Tibial nerve (tissue), 4 donors: Measurements from ENCODE around the gene EPHB3. TPM values are rescaled to one million over a fixed set of nuclear protein-coding genes. Genes with fewer than 3 reads are reported as not detected.

ENCODE experiments used
- DNase-seq, 2 donors: peaks; one replicate each; pipeline ENCODE4 v3.0.0-alpha.2; 2019; ENCODE audit warnings: low spot score in 2 of 2
- H3K27ac ChIP-seq, 4 donors: fragments of 200-600 bp; sonication (generic) in 3 of 4; one replicate each; pipeline ENCODE4 v1.5.1; 2017 to 2019; ENCODE audit warnings: mild to moderate bottlenecking in 1 of 4
- H3K27me3 ChIP-seq, 2 donors: fragments of 200-600 bp; sonication (generic) in 1 of 2; one replicate each; pipeline versions ENCODE4 v1.5.1 to v1.6.0; 2017 to 2019
- H3K36me3 ChIP-seq, 3 donors: fragments of 200-600 bp; sonication (generic); one replicate each; pipeline ENCODE4 v1.5.1; 2018 to 2019
- H3K4me1 ChIP-seq, 4 donors: fragments of 200-600 bp; sonication (generic) in 3 of 4; one replicate each; pipeline ENCODE4 v1.5.1; 2017 to 2019
- H3K4me3 ChIP-seq, 4 donors: fragments of 200-600 bp; sonication (generic) in 3 of 4; one replicate each; pipeline ENCODE4 v1.5.1; 2017 to 2019; ENCODE audit warnings: mild to moderate bottlenecking in 1 of 4, moderate library complexity in 1 of 4
- H3K9me3 ChIP-seq, 4 donors: fragments of 200-600 bp; sonication (generic) in 3 of 4; one replicate each; pipeline ENCODE4 v1.5.1; 2017 to 2019
- EP300 ChIP-seq, 2 donors: sonication (generic); formaldehyde crosslinking; IDR thresholded peaks; one replicate each; pipeline ENCODE4 v1.6.1; 2017; ENCODE audit warnings: antibody characterized with exemption in 2 of 2, mild to moderate bottlenecking in 1 of 2
- POLR2A ChIP-seq, 2 donors: fragments of 450-650 bp; IDR thresholded peaks; one replicate each; pipeline ENCODE4 v1.6.1; 2017; ENCODE audit warnings: antibody characterized with exemption in 2 of 2, mild to moderate bottlenecking in 2 of 2, moderate library complexity in 2 of 2
- WGBS, 2 donors: methylation state at CpG; one replicate each; pipeline ENCODE4 v1.1.5; 2018; 5-methylcytosine and 5-hydroxymethylcytosine counted together
- total RNA-seq, 4 donors: library from RNA; depleted of rRNA; stranded (reverse); fragments of >200 nt; gene quantifications; one replicate each; pipeline ENCODE4 v1.1.0, GENCODE V29; 2016
- TF ChIP-seq, protein P1 (sequence below), 5 experiments: fragments of 200-600 bp in 3 of 5; fragments of 450-650 bp in 2 of 5; sonication (generic) in 3 of 5; IDR thresholded peaks; one replicate each; pipeline ENCODE4 v1.5.1; 2016 to 2019; ENCODE audit warnings: antibody characterized with exemption in 5 of 5, mild to moderate bottlenecking in 3 of 5, moderate library complexity in 2 of 5

Gene EPHB3
- total RNA-seq, 4 donors from 2014 or later, result 4.8 to 13.8 (median 5.9) TPM

DNA sequence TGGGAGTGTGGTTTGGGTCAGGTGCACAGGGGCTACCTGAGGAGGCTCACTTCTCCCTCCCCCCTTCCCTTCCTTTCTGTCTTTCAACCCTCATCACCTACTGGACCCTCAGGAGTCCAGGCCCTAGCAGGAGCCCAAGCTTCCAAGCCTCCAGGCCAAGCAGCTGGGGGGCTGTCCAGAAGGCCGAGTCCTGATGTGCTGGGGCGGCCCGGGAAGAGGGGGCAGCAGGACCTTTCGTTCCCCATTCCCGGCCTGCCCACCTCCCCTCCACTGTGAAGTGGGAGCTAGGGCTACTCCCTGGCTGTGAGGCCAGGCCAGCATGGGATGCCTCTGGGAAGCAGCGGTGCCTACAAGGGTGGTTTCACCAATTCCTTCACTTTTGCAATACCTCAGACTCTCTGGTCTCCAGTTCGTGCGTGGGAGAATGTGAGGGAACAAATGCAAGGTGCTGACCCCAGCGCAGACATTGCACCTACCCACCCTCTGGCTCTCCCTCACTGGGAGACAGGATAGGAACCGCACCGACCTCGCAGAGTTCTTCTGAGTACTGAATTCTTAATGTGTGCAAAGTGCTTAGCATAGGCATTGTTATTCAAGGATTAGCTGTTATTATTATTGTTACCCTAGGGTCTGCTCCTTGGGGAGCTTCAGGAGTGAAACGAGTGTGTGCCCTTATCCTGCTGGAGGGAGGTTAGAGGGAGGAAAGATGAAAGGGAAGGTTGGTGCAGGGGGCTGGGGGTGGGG is 2.5 kb downstream of the EPHB3 start:
- no peak for DNase-seq
- peak overlapping the region; percentile 56 to 93 (median 84) for H3K27ac ChIP-seq
- H3K4me1 ChIP-seq, result peaks cover 0 to 72% (median 48%) of the 10 kb centered on the region in 4 donors
- H3K27me3 ChIP-seq, result no peaks in the 10 kb centered on the region
- H3K9me3 ChIP-seq, result no peaks in the 10 kb centered on the region
- H3K4me3 ChIP-seq, result peak overlapping the region in 3 of 4 donors; percentile 1 to 67 (median 65)
- H3K36me3 ChIP-seq, result no peaks in the 10 kb centered on the region
- no peak for TF ChIP-seq EP300 (IDR thresholded peaks at IDR 0.05)
- no peak for TF ChIP-seq POLR2A (IDR thresholded peaks at IDR 0.05)
- TF ChIP-seq, protein P1, sequence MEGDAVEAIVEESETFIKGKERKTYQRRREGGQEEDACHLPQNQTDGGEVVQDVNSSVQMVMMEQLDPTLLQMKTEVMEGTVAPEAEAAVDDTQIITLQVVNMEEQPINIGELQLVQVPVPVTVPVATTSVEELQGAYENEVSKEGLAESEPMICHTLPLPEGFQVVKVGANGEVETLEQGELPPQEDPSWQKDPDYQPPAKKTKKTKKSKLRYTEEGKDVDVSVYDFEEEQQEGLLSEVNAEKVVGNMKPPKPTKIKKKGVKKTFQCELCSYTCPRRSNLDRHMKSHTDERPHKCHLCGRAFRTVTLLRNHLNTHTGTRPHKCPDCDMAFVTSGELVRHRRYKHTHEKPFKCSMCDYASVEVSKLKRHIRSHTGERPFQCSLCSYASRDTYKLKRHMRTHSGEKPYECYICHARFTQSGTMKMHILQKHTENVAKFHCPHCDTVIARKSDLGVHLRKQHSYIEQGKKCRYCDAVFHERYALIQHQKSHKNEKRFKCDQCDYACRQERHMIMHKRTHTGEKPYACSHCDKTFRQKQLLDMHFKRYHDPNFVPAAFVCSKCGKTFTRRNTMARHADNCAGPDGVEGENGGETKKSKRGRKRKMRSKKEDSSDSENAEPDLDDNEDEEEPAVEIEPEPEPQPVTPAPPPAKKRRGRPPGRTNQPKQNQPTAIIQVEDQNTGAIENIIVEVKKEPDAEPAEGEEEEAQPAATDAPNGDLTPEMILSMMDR (IDR thresholded peaks at IDR 0.05), result no peak
- WGBS, 2 donors, result 32 to 40% methylated on average over 13 of the region's 13 CpGs

DNA sequence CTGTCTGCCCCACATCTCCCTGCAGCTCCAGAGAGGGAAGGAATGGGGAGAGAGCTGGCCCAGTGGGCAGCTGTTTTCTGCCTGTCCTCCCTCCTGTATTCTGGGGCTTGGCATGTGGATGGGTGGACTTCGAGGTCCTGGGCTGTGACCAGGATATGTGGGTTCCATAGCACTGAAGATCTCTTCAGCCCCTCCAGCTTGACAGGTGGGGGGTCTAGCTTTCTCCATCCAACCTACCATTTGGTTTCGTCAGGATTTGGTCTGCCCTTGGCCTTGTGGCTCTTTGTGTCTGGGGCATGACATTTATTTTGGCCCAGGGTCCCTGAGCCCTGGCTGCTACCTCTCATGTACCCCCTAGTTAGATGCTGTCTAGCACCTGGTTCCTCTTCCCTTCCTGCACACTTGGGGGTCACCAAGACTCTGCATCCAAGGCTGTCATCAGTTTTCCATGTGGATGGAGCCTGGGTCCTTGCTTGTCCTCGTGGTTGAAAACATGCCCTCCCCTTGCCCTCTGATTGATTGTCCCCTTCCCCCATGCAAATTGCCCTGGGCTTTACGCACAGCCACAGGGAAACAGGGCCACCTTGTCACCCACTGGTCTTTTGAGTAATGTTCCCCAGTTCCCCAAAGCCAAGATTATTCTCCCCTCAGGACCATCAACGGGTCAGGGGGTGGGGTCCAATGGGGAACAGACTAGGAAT is 3.2 kb downstream of the EPHB3 start:
- no peak for DNase-seq
- Histone ChIP-seq H3K4me1 (peaks cover 0 to 79% (median 51%) of the 10 kb centered on the region in 4 donors), H3K4me3 (peak overlapping the region in 1 of 4 donors; percentile 1), H3K27ac (peak overlapping the region in 3 of 4 donors; percentile 82 to 93 (median 90)), H3K9me3 (no peaks in the 10 kb centered on the region), H3K27me3 (no peaks in the 10 kb centered on the region), H3K36me3 (no peaks in the 10 kb centered on the region)
- TF ChIP-seq, protein P1 (IDR thresholded peaks at IDR 0.05), result no peak
- TF ChIP-seq POLR2A (IDR thresholded peaks at IDR 0.05) (no peak), EP300 (IDR thresholded peaks at IDR 0.05) (no peak)
- WGBS, 2 donors, result 46 to 54% methylated on average over 5 of the region's 5 CpGs

DNA sequence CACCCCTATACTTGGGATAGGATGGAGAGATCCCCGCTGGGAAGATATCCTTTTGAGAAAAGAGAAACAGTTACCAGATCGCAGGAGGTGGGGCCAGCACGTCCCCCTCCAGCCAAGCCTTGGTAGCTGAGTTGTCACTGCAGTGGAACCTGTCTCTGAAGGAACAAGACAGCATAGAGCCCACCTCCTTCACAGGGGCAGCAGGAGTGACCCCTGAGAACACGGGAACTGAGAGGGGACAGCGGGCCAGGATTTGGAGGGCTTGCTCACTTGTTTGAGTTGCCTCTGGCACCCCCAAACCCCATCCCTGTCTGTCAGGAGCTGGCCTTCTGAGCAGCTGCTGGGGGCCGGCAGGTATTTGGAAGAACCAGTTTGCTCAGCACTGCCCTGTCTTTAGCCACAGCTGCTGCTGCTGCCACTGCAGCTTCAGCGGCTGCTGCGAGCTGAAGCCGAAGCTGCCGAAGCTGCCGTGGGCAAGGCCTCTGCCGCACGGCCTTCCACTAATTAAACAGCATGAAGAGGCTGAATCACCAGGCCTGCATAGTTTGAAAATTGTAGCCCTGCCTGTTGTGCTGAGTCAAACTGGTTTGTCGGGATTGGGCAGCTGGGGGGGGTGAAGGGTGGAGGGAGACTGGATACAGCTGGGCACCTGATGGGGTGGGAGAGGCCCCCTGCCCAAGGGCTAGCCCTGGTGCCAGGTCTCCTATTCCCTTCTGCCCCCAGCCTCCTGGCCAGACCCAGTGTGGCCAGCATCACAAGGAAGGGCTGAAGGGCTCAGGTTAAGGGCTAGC is 4.0 kb downstream of the EPHB3 start:
- Histone ChIP-seq H3K36me3 (no peaks in the 10 kb centered on the region), H3K9me3 (no peaks in the 10 kb centered on the region), H3K27me3 (no peaks in the 10 kb centered on the region), H3K4me1 (peaks cover 0 to 85% (median 52%) of the 10 kb centered on the region in 4 donors), H3K27ac (peak overlapping the region in 3 of 4 donors; percentile 82 to 93 (median 90)), H3K4me3 (no peak overlapping the region)
- no peak for DNase-seq
- TF ChIP-seq, protein P1 (IDR thresholded peaks at IDR 0.05), result no peak
- TF ChIP-seq EP300 (IDR thresholded peaks at IDR 0.05) (peak in 1 of 2 donors; percentile 51), POLR2A (IDR thresholded peaks at IDR 0.05) (no peak)
- WGBS, 2 donors, result 22 to 25% methylated on average over 10 to 14 of the region's 14 CpGs

DNA sequence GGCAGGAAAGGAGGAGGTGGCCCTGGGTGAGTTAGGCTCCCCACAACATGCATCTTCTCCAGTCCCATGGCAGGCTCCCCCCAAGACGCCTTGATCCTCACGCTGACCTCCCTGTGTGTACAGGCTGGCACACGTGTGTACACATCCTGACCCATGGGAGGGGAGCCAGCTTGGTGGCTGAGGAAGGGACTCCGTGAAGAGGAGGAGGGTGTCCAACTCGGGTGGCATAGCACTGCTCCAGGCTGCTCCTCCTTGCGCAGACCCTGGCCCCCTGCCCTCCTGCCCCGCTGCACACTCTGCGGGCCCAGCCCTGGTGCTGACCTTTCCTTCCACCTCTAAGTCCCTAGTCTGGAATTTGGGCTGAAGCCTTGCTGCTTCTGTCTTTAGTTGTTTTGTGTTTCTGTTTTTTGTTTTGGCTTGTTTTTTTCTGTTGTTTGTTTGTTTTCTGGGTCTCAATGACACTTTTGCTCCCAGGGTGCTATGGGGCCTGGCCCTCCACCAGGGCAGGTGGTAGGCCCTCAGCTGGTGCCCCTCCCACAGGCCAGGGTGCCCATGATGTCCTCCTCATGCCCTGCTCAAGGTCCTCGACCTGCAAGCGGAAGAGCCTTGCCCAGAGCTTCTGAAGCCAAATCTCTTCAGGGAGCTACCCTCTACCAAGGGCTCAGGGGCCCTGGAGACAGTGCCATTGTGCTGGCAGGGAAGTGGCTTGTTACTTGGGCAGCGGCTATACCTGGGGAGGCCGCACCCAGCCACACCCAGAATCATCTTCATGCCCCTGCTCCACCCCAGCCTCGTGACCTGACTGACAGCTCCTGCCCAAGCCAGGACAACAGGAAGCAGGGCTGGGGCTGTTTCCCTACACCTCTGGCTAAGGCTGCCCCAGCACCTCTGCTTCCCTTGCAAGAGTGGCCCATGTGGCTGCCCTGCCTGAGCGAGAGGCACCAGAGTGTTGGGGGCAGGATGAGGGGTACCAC is 5.1 kb downstream of the EPHB3 start:
- 56% methylated on average over 13 of the region's 14 CpGs for WGBS, 2 donors
- DNase-seq, result no peak
- no peak overlapping the region for H3K4me3 ChIP-seq

More for the DNA sequence above, 5.1 kb downstream of the EPHB3 start:
- peak overlapping the region in 3 of 4 donors; percentile 82 to 93 (median 90) for H3K27ac ChIP-seq
- peaks cover 0 to 79% (median 50%) of the 10 kb centered on the region in 4 donors for H3K4me1 ChIP-seq
- H3K36me3 ChIP-seq, result no peaks in the 10 kb centered on the region
- H3K9me3 ChIP-seq, result no peaks in the 10 kb centered on the region
- H3K27me3 ChIP-seq, result no peaks in the 10 kb centered on the region
- TF ChIP-seq, protein P1 (IDR thresholded peaks at IDR 0.05), result no peak
- TF ChIP-seq POLR2A (IDR thresholded peaks at IDR 0.05) (no peak), EP300 (IDR thresholded peaks at IDR 0.05) (no peak)
